ENCODE measurements around the gene WDCP.
A peak's percentile ranks its signal among the peaks of the same experiment; 100 is the strongest.
"Not testable (repeated sequence)": the region's sequence is repeated elsewhere in the genome, so short reads cannot be mapped to it uniquely, and the experiment has no call there.

WDCP gene

GRCh38 chr2:24022324-24022974 is 24.7 kb downstream of the WDCP start:
- ATAC-seq: no peak
- DNase-seq: no peak

DNA sequence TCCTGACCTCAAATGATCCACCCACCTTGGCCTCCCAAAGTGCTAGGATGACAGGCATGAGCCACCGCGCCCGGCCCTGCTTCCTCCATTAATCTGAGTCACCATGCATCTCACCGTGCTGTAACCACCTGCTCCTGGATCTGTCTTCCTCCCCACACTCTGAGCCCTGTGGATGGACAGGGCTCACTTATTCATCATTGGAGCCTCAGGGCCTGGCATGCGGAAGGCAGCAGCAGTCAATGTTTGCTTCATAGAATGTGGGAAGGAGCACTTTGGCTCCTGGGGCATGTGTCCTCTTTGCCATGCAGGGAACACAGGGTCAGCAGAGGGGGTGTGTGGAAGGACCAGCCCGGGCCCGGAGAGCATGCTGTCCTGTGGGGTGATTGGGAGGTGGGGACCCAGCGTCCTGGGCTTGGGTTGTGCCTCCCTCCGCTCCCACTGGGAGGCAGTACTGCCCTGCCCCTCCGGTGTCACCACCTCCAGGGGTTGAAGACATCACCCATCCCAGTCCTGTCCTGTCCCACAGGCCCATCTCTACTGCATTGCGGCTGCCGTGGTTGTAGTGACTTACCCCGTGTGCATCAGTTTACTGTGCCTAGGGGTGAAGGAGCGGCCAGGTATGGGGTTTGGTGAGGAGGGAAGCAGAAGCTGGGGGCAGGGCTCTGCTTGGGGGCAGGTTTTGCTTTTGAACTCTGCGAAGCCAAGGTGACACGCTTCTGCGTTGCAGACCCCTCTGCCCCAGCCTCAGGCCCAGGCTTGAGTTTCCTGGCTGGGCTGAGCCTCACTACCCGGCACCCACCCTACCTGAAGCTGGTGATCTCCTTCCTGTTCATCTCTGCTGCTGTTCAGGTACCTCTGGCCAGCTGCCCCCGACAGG is 25.8 kb downstream of the WDCP start:
- ATAC-seq: peak; percentile 63
- DNase-seq: peak; percentile 38

GRCh38 chr2:24020244-24020643 is 26.9 kb downstream of the WDCP start:
- no peak for DNase-seq
- no peak for ATAC-seq

DNA sequence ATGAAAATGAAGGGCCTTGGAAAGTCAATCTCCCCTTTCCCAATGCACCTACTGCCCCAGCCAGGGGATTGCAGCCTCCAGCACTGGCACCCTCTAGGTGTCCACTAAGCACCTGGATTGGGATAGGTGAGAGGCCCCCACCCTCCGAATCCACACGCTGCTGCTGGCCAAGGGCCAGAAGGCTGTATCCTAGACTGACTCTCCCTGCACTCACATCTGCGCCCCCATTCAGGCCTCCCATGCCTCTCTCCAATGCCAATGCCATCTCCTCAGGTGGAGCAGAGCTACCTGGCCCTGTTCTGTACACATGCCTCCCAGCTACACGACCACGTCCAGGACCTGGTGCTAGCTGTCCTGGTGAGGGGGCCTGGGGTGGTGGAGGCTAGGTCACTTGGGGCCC is 27.5 kb downstream of the WDCP start:
- ATAC-seq: no peak
- DNase-seq: no peak

DNA sequence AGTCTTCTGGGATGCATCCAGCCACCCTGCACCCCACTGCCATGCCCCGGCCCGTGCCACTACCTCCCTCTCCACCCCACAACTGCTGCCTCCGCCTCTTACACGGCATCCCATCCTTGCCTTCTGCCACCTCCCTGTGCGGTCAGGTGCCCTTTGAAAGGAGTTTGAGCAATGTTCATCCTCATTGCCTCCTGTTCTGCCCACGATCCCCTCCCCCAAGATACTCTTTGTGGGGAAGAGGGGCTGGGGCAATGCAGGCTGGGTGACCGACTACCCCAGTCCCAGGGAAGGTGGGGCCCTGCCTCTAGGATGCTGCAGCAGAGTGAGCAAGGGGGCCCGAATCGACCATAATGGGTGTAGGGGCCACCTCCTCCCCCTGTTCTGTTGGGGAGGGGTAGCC is 28.9 kb downstream of the WDCP start:
- no peak for ATAC-seq
- no peak for DNase-seq

- no peak for DNase-seq
- ATAC-seq: no peak
Measured at GRCh38 chr2:24017711-24018110, 29.5 kb downstream of the WDCP start.

DNA sequence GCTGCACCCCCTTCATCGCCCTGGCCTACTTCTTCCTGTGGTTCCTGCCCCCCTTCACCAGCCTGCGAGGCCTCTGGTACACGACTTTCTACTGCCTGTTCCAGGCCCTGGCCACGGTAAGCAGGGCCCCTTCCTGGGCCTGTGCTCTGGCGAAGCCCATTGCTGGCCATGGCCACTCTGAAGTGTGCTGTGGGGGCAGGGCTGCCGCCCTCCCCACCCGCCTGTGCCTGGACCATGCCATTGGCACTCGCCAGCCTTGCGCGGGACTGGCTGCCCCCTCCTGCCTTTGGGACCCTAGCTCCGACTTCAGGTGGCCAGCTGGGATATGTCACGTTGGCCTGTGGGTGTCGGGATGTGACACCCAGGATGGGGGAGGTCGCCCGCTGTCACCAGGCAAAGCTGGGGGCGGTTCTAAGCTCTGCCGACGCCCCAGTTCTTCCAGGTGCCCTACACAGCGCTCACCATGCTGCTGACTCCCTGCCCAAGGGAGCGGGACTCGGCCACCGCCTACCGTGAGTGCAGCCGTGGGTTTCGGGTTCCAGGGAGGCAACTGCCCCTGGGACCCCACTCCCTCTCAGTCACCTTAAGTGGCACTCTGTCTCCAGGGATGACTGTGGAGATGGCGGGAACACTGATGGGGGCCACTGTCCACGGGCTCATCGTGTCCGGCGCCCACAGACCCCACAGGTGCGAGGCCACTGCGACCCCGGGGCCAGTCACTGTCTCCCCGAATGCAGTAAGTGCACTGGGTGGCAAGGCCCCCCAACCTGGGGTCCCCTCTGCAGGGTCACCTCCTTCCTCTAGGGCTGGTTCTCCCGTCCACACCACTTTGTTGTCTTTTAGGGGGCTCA is 30.1 kb downstream of the WDCP start:
- DNase-seq (no peak), ATAC-seq (no peak)

- no peak for DNase-seq
- no peak for ATAC-seq
Measured at GRCh38 chr2:24016376-24016761, 30.8 kb downstream of the WDCP start.

GRCh38 chr2:24015562-24016375 is 31.4 kb downstream of the WDCP start:
- DNase-seq (no peak), ATAC-seq (no peak)

DNA sequence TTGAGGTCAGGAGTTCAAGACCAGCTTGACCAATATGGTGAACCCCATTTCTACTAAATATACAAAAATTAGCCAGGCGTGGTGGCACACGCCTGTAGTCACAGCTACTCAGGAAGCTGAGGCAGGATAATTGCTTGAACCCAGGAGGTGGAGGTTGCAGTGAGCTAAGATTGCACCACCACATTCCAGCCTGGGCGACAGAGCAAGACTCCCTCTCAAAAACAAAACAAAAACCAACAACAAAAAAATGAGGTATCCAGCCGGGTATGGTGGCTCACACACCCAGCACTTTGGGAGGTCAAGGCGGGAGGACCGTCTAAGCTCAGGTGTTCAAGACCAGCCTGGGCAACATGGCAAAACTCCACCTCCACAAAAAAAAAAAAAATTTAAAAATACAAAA is 32.3 kb downstream of the WDCP start:
- not testable (repeated sequence) for DNase-seq, ATAC-seq

- ATAC-seq: no peak
- DNase-seq: no peak
Measured at GRCh38 chr2:24012521-24013188, 34.5 kb downstream of the WDCP start.

- no peak for DNase-seq
- no peak for ATAC-seq
Measured at GRCh38 chr2:24011250-24012104, 35.7 kb downstream of the WDCP start.

- no peak for ATAC-seq
- DNase-seq: no peak
Measured at GRCh38 chr2:24010477-24011249, 36.5 kb downstream of the WDCP start.

- no peak for ATAC-seq
- DNase-seq: no peak
Measured at GRCh38 chr2:24009680-24010476, 37.3 kb downstream of the WDCP start, which contains the start of gene MFSD2B. TSS of gene MFSD2B (plus strand) at chr2:24010085. CDS start at chr2:24010097, 12 bp downstream.

DNA sequence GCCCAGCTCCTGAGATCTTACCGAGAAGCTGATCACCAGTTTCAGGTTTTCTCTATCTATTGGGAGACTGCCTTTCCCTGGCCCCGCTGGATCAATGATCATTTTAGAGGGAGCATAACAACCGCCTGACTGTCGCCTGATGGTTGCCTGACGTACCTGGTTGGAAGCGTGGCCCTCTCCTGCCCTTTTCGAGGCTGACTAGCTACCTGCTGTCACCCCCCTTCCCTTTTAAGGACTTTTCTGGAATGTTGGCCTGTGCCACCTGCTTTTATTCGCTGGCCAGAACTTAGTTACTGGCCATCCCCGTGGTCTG is 37.9 kb downstream of the WDCP start:
- DNase-seq (no peak), ATAC-seq (no peak)

- DNase-seq (no peak), ATAC-seq (no peak)
Measured at GRCh38 chr2:24008672-24009366, 38.4 kb downstream of the WDCP start.

- ATAC-seq (no peak), DNase-seq (no peak)
Measured at GRCh38 chr2:24007693-24008092, 39.5 kb downstream of the WDCP start.

GRCh38 chr2:23994567-23994966 is 52.6 kb downstream of the WDCP start:
- ATAC-seq (no peak), DNase-seq (no peak)

All from stimulated activated naive CD8-positive, alpha-beta T cell treated with anti-CD3 and anti-CD28 coated beads, Interleukin-15, Interleukin-2, amounts not matched to agents 100 U/mL and 50 U/mL, for 24 hours (primary cell).